Measurements from ENCODE around the gene HEXD. TPM values are rescaled to one million over a fixed set of nuclear protein-coding genes. Genes with fewer than 3 reads are reported as not detected.
"Not testable (repeated sequence)": the region's sequence is repeated elsewhere in the genome, so short reads cannot be mapped to it uniquely, and the experiment has no call there.

HEXD gene
- total RNA-seq: 14.3 TPM

DNA sequence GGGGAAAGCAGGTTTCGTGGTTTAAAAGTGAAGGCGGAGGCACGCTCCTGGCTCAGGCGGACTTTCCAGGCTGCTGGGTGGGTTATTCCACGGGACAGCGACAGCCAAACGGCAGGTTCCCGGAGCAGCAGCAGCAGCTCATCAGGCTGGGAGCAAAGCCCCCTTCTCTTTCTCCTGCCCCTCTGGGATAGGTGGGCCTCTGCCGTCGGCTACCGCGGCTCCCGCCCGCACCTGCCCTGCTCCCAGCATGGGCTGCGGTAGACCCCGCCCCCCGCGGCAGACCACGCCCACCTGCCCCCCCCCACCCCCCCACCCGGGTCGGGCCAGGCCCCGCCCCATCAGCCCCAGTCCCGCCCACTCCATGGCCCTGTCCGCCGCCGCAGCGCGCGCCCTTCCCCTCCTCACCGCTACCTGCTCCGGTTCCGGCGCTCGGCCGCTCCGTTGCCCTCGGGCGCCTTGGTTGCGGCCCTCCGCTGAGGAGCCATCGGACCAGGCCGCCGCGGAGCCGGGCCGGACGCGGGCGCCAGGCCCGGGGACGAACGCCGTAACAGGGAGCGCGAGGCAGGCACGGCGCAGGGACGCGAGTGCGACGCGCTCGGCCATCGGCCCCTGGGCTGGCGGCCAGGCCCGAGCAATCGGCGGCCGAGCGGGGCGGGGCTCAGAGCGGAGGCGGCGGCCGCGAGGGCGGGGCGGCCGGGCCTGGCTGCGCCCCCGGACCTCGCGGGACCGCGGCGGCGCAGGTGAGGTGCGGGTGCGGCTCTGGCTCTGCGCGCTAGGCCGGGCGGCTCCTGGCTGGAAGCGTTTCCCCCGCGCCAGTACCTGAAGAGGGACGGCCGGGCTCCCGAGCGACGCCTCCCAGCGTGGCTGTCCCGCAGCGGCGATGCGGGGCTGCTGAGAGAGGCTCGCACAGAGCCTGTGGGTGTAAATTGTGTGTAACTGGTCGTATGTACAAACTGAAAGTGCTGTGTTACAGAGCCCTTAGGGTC is at the start of gene HEXD, which contains the start of gene OGFOD3:
HEXD (plus strand) TSS at position 347 of the 986 bp plus-strand sequence. CDS start 1,453 bp downstream, outside the sequence.
OGFOD3 (minus strand) TSS at position 586 of the 986 bp plus-strand sequence; CDS start at position 485, 101 bp downstream.
- no peak for FAIRE-seq
- DNase-seq (ENCODE audit: low spot score in 2 of 2): peak; percentile 99

DNA sequence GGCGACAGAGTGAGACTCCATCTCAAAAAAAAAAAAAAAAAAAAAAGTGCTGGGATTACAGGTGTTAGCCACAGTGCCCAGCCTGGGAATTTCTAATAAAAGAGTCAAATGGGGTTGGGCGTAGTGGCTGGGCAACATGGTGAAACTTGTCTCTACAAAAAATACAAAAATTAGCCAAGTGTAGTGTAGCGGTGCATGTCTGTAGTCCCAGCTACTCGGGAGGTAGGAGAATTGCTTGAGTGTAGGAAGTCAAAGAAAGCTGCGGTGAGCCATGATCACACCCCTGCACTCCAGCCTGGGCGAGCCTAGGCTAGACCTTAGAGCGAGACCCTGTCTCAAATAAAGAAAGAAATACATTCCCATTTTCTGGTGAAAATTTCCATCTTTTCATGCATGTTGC is 48.9 kb upstream of the HEXD start:
- DNase-seq (ENCODE audit: low spot score in 2 of 2) (no peak), FAIRE-seq (no peak)

DNA sequence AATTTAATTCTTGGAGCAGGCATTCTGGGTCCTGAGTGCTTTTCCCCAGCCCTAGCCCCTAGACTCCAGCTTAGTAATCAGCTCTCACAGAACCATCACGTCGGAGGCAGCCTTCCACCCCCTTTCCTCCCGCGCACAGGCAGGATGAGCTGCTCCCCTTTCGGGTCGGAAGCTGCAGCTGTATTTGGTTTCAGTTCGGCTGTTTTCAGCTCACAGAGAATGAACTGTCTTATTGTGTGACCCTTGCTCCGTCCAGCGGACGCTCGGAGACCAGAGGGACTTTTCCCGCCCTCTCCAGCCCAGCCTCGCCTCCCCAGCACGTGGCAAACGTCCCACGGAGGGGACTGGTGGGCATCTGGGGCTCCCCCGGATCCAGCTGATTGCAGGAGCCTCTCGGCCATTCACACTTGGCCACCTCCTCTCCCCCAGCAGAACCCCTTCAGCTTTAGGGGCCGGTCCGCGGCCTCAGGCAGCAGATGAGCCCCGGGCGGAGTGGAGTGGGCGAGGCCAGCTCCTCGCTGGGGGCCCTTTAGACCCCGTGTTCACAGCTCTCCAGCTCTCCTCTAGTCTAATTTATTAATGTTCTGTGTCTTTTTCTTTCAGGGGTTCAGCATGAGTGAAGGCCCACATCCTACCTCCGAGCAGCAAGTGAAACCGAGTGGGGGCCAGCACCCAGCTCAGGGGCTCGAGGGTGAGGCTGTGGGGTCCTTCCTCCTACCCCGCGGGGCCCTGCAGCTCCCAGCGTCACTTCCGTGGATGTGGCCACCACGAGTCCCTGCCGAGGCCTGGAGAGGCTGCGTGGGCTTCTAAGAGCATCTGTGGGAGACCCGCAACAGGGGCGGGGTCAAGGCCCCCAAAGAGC is 47.4 kb upstream of the HEXD start:
- FAIRE-seq (no peak), DNase-seq (ENCODE audit: low spot score in 2 of 2) (no peak)

DNA sequence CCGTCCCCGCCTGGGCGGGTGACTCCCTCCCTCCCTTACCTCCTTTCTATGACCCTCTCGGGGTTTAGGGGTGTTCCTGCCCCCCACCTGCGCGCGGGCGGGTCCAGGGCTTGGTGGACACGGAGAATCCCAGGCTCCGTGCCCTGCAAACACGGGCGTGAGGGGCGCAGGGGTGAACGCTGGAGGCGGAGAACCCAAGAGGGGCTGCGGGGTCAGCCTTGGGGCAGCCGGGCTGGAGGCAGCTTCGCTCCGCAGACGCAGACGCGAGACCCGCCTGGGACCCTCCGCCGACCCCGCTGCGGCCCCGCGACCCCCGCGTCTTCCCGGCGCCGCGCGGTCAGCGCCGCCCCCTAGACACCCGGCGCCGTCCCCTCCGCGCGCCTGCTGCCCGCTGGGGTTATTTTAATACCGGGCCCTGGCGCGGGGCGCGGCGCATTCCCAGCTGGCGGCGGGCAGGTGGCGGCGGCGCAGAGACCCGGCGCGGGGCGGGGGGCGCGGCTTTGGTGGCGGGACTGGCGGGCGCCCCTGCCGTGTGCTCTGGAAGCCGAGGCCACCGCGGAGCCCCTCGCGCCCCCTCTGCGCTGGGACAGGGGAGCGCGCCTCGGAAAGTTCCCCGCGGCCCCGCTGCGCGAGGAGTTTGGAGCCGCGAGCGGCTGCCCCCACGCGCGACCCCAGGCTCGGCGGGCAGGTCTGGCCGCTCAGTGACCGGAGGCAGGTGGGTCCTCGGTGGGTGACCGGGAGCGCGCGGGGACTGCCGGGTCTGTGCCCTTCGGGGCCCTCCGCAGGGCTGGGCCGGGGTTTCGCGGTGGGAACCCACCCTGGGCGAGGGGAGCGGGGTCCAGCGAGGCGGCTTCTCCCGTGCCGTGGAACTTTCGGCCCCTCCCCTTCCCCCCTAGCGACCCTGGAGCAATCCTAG is 46.6 kb upstream of the HEXD start, which contains the start of gene UTS2R:
UTS2R (plus strand) TSS at position 433 of the 916 bp plus-strand sequence. CDS start 2,560 bp downstream, outside the sequence.
- FAIRE-seq: no peak
- DNase-seq (ENCODE audit: low spot score in 2 of 2): no peak

DNA sequence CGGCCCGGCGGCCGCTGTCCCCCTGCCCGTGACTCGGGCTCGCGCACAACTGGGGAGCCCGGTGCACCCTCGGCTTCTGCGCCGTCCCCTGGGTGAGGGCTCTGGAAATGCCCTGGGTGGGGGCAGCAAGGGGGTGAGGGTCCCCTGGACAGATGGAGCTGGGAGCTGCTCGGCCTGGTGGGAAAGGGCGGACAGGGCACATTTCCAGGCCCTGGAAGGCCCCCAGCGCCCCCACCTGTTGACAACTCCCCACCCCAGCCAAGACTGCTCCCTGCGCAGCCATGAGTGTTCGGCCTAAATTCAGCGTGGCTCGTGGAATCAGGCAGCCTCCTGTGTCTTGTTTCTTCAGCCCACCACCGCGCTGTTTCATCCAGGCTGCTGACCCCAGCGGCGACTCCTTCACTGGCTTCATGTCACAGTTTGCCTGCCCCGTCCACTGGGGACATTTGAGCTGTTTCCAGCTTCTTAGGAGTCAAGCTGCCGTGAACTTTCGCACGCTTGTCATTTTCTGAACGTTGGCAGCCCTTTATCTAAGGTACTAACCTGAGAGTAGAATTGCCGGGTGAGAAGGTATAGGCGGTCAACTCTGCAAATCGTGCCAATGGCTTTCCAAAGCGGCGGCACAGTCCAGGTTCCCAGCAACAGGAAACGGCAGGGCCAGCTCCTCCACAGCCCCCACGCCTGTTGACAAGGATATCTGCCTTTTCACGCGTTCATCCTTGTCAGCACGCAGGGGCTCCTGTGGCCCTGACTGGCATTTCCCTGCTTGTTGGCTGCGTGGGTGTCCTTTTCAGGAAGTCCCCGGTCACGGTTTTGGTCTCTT is 45.7 kb upstream of the HEXD start:
- FAIRE-seq: no peak
- no peak for DNase-seq (ENCODE audit: low spot score in 2 of 2)

DNA sequence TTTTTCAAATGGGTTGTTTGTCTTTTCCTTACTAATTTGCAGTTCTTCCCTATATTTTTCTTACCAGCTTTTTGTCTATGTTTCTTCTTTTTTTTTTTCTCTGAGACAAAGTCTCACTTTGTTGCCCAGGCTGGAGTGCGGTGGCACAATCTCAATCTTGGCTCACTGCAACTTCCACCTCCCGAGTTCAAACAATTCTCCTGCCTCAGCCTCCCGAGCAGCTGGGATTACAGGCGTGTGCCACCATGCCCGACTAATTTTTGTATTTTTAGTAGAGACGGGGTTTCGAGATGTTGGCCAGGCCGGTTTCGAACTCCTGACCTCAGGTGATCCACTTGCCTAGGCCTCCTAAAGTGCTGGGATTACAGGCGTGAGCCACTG is 45.1 kb upstream of the HEXD start:
- not testable (repeated sequence) for FAIRE-seq; DNase-seq (ENCODE audit: low spot score in 2 of 2)

DNA sequence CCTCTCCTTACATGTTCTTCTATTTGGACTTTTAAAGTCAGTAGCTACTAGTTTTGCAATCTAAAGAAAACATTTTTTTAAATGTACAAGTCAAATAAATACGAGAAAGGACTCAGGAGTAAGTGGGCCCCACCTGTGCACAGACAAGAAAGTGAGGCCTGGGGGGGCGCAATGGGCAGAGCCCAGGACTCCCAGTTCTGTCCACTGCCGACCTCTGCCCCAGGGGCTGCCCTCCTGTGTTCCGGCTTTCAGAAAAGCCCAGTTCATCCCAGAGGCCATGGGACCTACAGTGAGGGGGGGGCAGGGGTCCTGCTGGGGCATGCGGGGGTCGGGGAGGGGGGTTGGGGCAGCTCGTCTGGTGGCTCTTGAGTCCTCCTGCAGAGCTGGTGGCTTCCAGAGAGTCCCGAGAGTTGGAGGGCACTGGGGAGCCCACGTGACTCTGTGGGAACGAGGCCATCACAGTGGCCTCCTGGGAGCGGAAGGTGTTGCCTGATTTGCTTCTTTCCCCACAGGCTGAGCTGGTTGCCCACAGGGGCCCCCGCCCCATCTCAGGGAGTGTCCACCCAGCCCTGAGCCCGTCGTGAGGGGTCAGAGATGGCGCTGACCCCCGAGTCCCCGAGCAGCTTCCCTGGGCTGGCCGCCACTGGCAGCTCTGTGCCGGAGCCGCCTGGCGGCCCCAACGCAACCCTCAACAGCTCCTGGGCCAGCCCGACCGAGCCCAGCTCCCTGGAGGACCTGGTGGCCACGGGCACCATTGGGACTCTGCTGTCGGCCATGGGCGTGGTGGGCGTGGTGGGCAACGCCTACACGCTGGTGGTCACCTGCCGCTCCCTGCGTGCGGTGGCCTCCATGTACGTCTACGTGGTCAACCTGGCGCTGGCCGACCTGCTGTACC is 44.2 kb upstream of the HEXD start:
- no peak for FAIRE-seq

DNA sequence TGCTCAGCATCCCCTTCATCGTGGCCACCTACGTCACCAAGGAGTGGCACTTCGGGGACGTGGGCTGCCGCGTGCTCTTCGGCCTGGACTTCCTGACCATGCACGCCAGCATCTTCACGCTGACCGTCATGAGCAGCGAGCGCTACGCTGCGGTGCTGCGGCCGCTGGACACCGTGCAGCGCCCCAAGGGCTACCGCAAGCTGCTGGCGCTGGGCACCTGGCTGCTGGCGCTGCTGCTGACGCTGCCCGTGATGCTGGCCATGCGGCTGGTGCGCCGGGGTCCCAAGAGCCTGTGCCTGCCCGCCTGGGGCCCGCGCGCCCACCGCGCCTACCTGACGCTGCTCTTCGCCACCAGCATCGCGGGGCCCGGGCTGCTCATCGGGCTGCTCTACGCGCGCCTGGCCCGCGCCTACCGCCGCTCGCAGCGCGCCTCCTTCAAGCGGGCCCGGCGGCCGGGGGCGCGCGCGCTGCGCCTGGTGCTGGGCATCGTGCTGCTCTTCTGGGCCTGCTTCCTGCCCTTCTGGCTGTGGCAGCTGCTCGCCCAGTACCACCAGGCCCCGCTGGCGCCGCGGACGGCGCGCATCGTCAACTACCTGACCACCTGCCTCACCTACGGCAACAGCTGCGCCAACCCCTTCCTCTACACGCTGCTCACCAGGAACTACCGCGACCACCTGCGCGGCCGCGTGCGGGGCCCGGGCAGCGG is 43.4 kb upstream of the HEXD start:
- DNase-seq (ENCODE audit: low spot score in 2 of 2): no peak
- FAIRE-seq: no peak

More for the DNA sequence above, 44.2 kb upstream of the HEXD start:
- no peak for DNase-seq (ENCODE audit: low spot score in 2 of 2)

DNA sequence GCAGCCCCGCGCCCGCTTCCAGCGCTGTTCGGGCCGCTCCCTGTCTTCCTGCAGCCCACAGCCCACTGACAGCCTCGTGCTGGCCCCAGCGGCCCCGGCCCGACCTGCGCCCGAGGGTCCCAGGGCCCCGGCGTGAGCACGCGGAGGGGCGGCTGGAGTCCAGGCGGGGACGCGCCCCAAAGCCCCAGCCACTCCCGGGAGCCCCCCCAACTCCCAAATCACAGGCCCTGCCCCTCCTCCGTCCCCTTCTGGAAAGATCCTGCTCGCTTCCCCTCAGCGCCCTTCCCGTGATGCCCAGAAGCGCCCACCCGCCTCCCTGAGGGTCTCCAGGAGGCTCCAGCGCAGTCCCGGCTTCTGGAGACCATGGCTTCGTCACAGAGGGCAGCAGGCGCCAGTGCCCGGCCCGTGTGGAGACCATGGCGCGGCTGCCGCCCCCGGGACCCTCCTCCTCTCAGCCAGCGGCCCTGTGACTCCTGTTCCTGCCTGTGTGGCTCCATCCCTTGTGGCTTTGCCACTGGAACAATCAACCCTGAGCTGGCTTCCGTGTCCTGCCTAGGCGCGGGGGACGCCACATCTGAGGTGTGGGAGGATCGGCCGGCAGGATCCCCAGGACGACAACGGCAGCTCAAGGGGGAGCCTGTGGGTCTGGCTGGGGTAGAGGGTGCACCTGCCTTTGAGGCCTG is 42.6 kb upstream of the HEXD start:
- peak in 1 of 2 donors; percentile 38 for DNase-seq (ENCODE audit: low spot score in 2 of 2)
- no peak for FAIRE-seq

DNA sequence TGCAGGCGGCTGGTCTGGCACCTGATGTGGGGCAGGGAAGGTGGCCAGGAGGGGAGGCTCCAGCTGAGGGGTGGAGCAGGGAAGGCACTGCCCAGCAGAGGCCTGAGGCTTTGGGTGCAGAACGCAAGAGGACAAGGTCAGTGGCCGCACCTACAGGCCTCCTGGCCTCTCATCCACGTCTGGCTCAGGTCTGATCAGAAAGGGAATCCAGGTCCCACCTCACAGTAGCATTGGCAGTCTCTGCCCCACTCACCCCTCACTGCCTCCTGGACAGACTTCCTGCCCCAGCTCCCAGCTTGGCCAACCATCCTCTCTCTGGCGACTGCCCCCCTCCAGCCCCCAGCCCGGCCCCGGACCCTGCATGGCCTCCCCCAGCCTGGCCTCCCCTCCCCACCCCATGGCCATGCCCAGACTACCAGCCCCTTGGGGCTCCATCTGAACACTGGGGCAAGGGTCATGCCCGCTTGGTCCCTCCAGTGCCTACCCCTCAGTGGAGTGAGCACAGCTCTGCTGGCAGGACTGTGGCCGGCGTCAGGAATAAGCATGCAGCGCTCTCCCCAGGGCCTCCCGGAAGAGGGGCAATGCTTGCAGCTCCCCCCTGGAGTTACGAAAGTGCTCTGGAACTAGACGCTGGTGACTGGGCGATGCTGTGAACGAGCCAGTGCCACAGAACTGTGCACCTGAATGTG is 42.0 kb upstream of the HEXD start:
- FAIRE-seq (no peak), DNase-seq (ENCODE audit: low spot score in 2 of 2) (no peak)

DNA sequence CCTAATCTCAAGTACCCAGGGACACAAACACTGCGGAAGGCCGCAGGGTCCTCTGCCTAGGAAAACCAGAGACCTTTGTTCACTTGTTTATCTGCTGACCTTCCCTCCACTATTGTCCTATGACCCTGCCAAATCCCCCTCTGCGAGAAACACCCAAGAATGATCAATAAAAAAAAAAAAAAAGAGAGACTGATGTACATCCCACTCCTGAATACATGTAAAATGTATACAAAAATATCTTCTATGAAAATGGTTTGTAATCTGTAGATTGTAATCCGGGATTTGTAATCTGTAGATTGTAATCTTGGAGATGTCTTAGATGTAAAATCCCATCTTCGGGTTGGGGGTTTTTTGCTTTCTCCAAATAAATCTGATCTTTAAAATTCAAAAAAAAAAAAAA is 40.9 kb upstream of the HEXD start:
- DNase-seq (ENCODE audit: low spot score in 2 of 2); FAIRE-seq: not testable (repeated sequence)

DNA sequence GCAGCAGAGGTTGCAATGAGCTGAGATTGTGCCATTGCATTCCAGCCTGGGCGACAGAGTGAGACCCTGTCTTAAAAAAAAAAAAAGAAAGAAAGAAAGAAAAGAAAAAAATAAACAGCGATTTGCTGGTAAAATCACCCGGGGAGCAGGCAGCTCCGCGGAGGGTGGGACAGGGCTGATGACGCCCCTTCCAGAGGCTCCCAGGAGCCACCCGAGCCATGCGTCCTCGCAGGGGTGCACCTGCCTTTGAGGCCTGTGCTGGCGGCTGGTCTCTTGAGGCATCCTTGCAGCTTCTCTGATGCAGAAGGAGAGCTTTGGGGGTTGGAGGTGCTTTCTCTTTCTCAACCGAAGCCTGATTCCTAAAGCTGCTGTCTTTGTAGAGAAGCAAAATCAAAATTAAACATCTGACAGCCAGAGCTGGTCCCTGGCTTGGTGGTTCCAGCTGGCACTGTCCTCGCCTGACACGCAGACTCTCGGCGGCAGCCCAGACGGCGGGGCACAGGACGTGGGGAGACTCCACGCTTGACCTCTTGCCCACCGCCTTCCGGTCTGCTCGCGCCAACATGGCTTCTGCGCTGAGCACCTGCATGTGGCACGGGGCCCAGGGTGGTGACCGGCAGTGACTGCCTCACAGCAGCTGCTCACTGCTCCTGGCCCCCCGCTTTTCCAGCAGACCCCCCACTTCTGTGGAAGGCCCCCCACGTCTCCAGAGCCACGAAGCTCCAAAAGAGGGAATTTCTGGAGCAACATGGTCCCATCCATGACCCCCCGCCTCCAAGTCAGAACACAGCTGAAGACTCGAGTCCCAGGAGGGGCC is 40.0 kb upstream of the HEXD start:
- DNase-seq (ENCODE audit: low spot score in 2 of 2) (no peak), FAIRE-seq (no peak)

DNA sequence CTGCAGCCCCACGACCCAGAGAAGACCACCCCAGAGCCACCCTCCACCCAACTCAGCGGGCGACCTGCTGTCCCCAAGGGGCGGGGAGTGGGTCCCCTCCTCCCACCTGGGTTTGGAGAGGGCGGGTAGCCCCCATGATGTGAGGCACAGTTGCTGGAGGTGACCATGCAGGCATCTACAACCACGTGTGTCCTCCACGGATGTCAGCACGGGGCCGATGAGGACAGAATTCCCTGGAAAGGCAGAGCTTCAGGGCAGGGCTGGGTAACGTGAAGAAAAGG is 39.5 kb upstream of the HEXD start:
- DNase-seq (ENCODE audit: low spot score in 2 of 2) (peak in 1 of 2 donors; percentile 28), FAIRE-seq (no peak)

DNA sequence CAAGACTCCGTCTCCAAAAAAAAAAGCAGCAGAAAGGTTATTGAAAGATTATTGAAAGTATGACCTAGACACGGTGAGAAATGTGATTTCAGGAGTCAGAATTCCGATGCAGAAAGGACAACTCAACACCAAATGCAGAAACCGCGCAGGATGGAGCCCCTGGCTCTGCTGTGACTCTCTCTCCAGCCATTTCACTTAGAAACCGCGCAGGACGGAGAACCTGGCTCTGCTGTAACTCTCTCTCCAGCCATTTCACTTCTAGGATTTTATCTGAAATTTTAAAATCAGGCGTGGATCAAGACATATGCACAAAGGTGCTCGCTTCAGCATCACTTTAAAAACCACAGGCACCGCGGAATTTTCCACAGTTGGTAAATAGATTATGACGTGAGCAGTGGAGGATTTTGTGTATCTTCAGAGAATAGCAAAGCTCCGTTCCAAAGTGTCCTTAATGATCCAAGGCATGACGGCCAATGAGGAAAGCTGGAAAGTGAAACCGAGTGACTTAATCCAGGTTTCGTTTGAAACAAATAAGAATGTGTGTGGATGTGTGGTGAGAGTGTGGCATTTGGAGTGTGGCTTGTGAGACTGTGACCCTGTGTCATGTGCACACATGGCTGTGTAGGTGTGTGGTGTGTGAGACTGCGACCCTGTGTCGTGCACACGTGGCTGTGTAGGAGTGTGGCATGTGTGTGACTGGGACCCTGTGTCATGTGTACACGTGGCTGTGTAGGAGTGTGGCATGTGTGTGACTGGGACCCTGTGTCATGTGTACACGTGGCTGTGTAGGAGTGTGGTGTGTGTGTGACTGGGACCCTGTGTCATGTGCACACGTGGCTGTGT is 37.1 kb upstream of the HEXD start:
- DNase-seq (ENCODE audit: low spot score in 2 of 2): no peak
- no peak for FAIRE-seq

DNA sequence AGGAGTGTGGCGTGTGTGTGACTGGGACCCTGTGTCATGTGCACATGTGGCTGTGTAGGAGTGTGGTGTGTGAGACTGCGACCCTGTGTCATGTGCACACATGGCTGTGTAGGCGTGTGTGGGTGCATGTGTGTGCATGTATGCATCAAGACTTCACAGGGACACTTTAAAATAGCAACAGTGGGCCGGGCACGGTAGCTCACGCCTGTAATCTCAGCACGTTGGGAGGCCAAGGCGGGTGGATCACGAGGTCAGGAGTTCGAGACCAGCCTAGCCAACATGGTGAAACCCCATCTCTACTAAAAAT is 36.5 kb upstream of the HEXD start:
- FAIRE-seq; DNase-seq (ENCODE audit: low spot score in 2 of 2): not testable (repeated sequence)
